Activated gamma-delta T cell treated with Interleukin-2 at 50 U/mL for 16 hours (primary cell): ENCODE data around the gene WRAP53.

Experiments
- DNase-seq: peaks from one replicate; pipeline ENCODE4 v3.0.0-alpha.2; 2020

Gene WRAP53

GRCh38 chr17:7747635-7748071, 59.4 kb downstream of the WRAP53 start:
- DNase-seq: no peak

- DNase-seq: no peak
These were observed 59.9 kb downstream of the WRAP53 start for GRCh38 chr17:7748076-7748775.

- no peak for DNase-seq
These were observed 62.1 kb downstream of the WRAP53 start for GRCh38 chr17:7750321-7750821.
